KOPT-K1 (cell line): ENCODE results near the gene GP1BA.

ENCODE experiments used
- H3K27ac ChIP-seq: fragments of 200-600 bp; sonication (generic); 2 replicates; pipeline ENCODE4 v1.5.1; 2016; ENCODE audit warnings: antibody characterized with exemption, mild to moderate bottlenecking, low read depth, low read length; ENCODE audit not compliant: poor library complexity, severe bottlenecking
- H3K36me3 ChIP-seq: fragments of 200-600 bp; sonication (generic); 2 replicates; pipeline ENCODE4 v1.5.1; 2017; ENCODE audit warnings: antibody characterized with exemption, mild to moderate bottlenecking, low read length, moderate library complexity; ENCODE audit not compliant: insufficient read depth
- H3K9me3 ChIP-seq: fragments of 200-600 bp; sonication (generic); 2 replicates; pipeline ENCODE4 v1.5.1; 2017; ENCODE audit warnings: antibody characterized with exemption, low read length, mild to moderate bottlenecking; ENCODE audit not compliant: insufficient read depth, poor library complexity, severe bottlenecking

The GP1BA gene

GRCh38 chr17:4949321-4950074 is 17.4 kb downstream of the GP1BA start:
- Histone ChIP-seq H3K9me3 (no peaks in the 10 kb centered on the region), H3K27ac (peak overlapping the region; percentile 99), H3K36me3 (peaks cover 32% of the 10 kb centered on the region)

DNA sequence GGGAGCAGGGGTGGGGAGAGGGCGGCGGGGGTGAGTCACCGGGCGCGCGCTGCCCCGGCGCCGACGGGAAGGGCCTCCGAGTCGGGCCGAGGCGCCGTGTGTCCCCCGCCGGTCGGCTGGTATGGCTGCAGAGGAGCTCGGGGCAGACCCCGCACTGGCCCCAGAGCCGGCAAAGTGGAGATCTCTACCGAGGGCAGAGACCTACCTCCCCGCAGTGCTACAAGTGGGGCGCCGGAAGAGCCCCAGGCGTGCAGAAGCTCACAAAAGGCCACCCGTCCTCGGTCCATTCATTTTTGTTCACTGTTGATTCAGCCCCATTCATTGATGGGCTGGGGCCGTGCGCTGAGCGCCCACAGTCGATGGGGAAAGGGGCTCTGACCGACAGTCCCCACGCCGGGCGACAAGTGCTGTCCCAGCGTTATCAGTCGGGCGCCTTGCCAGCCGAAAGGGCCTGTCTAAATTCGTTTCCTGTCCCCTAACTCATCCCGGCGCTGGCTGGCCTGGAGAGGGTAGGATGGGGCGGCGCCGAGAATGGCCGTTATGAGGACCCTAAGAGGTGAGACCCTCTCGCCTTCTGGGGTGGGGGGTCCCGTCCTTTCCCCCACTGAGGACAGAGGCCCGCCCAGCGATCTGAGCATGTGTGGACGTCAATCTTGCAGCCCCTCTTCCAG is 18.1 kb downstream of the GP1BA start:
- peaks cover 25% of the 10 kb centered on the region for H3K36me3 ChIP-seq
- no peaks in the 10 kb centered on the region for H3K9me3 ChIP-seq
- peak overlapping the region; percentile 99 for H3K27ac ChIP-seq

GRCh38 chr17:4950746-4951204 is 18.7 kb downstream of the GP1BA start, which contains the start of gene ENO3:
TSS of gene ENO3 (plus strand) at chr17:4951119. CDS start at chr17:4951830, 711 bp downstream.
- H3K27ac ChIP-seq, result peak within 1 kb of the TSS; percentile 99
- H3K36me3 ChIP-seq, result peaks cover 19% of the 10 kb centered on the region
- no peaks in the 10 kb centered on the region for H3K9me3 ChIP-seq

DNA sequence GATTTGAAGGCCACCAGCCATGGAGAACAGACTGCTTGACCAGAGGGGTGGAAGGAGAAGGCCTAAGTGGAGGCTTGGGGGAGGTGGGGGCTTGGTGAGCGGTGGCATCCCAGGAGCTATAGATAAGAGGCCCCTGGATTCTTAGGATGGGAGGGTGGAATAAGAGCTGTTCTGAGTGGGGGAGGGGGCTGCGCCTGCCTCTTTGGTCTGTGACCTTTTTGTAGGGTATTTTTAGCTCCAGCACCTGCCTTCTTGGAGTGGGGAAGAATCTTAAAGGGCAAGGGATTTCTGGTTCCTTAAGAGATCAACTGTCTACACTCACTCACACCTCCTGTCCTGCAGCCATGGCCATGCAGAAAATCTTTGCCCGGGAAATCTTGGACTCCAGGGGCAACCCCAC is 19.4 kb downstream of the GP1BA start:
- H3K36me3 ChIP-seq, result peaks cover 12% of the 10 kb centered on the region
- no peaks in the 10 kb centered on the region for H3K9me3 ChIP-seq
- H3K27ac ChIP-seq, result peak overlapping the region; percentile 99

DNA sequence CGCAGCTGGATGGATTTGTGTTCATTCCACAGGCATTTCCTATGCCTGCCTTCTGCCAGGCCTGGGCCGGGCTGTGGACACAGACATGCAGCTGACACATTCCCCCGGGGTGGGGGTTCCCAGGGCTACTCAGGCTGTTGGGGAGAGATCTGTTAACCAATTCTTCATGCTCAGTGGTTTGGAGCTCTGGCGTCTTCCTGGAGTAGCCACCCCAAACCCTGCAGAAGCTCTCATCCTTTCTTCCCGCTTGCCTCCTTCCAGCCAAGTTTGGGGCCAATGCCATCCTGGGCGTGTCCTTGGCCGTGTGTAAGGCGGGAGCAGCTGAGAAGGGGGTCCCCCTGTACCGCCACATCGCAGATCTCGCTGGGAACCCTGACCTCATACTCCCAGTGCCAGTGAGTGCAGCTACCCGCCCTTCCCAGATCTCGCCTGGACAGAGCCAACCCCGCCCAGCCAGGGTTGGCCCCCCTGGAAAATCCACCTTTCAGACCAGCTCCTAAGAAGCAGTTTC is 21.4 kb downstream of the GP1BA start:
- Histone ChIP-seq H3K27ac (no peak overlapping the region), H3K36me3 (peaks cover 10% of the 10 kb centered on the region), H3K9me3 (no peaks in the 10 kb centered on the region)

- H3K36me3 ChIP-seq, result peaks cover 24% of the 10 kb centered on the region
- no peak overlapping the region for H3K27ac ChIP-seq
- no peaks in the 10 kb centered on the region for H3K9me3 ChIP-seq
These were observed 23.0 kb downstream of the GP1BA start for GRCh38 chr17:4955091-4955490.

DNA sequence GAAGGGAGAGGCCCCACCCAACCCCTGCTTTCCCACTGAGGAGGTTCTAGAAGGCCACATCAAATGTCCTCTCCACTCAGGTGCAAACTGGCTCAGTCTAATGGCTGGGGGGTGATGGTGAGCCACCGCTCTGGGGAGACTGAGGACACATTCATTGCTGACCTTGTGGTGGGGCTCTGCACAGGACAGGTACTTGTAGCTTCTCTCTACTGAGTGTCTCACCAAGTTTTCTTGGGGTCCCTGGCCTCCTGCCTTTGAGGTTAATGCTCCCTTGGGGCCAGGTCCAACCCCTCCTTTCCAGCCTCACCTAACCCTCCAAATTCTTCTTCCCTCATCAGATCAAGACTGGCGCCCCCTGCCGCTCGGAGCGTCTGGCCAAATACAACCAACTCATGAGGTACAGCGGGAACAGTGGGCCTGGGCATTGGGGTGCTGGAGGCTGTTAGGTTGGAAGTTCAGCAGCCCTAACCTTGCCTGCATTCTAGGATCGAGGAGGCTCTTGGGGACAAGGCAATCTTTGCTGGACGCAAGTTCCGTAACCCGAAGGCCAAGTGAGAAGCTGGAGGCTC is 24.5 kb downstream of the GP1BA start:
- no peak overlapping the region for H3K27ac ChIP-seq
- no peaks in the 10 kb centered on the region for H3K9me3 ChIP-seq

GRCh38 chr17:4958102-4958501 is 26.0 kb downstream of the GP1BA start:
- H3K36me3 ChIP-seq, result peaks cover 35% of the 10 kb centered on the region
- no peaks in the 10 kb centered on the region for H3K9me3 ChIP-seq
- no peak overlapping the region for H3K27ac ChIP-seq

More for the DNA sequence above, 24.5 kb downstream of the GP1BA start:
- peaks cover 35% of the 10 kb centered on the region for H3K36me3 ChIP-seq

- H3K9me3 ChIP-seq, result no peaks in the 10 kb centered on the region
- H3K27ac ChIP-seq, result no peak overlapping the region
- H3K36me3 ChIP-seq, result peaks cover 35% of the 10 kb centered on the region
These were observed 27.3 kb downstream of the GP1BA start for GRCh38 chr17:4959261-4959965.

- Histone ChIP-seq H3K9me3 (no peaks in the 10 kb centered on the region), H3K36me3 (peaks cover 35% of the 10 kb centered on the region), H3K27ac (no peak overlapping the region)
These were observed 28.3 kb downstream of the GP1BA start for GRCh38 chr17:4960279-4960922.

DNA sequence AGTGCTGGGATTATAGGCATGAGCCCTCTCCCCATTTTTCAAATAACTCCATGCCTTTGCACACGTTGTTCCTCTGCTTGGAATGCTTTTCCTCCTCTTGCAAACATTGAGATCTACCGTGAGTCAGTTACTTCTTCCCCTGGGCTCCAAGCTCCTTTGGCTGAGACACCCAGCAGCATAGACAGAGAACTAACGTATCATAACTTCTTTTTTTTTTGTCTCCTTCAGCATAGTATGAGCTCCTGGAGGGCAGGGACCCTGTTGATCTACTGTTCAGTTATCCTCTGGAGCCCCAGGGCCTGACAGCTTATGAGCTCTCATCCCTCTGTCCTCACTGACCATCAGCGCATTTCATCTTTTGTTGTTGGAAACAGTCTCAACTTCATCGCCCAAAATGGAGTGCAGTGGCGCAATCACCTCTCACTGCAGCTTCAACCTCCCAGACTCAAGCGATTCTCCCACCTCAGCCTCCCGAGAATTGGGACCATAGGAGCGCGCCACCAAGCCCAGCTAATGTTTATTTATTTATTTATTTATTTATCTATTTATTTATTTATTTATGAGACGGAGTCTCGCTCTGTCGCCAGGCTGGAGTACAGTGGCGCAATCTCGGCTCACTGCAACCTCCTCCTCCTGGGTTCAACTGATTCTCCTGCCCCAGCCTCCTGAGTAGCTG is 33.4 kb downstream of the GP1BA start:
- Histone ChIP-seq H3K36me3 (peaks cover 19% of the 10 kb centered on the region), H3K27ac (no peak overlapping the region), H3K9me3 (no peaks in the 10 kb centered on the region)

GRCh38 chr17:4966844-4967538 is 34.9 kb downstream of the GP1BA start:
- Histone ChIP-seq H3K36me3 (peaks cover 22% of the 10 kb centered on the region; the same call in 1 of the 2 replicates), H3K27ac (peak overlapping the region; percentile 84), H3K9me3 (no peaks in the 10 kb centered on the region)

GRCh38 chr17:4967539-4968485 is 35.7 kb downstream of the GP1BA start, which contains the start of gene SPAG7:
TSS of gene SPAG7 (minus strand) at chr17:4967817. CDS start at chr17:4967804, 13 bp downstream.
- Histone ChIP-seq H3K27ac (peak within 1 kb of the TSS; percentile 84), H3K36me3 (peaks cover 30% of the 10 kb centered on the region), H3K9me3 (no peaks in the 10 kb centered on the region)
